ENCODE measurements around the gene PLD6. TPM values are rescaled to one million over a fixed set of nuclear protein-coding genes. Genes with fewer than 3 reads are reported as not detected.

The PLD6 gene
- total RNA-seq, 4 donors from 2014 or later, result 1.6 to 3.5 TPM; not detected in 2

DNA sequence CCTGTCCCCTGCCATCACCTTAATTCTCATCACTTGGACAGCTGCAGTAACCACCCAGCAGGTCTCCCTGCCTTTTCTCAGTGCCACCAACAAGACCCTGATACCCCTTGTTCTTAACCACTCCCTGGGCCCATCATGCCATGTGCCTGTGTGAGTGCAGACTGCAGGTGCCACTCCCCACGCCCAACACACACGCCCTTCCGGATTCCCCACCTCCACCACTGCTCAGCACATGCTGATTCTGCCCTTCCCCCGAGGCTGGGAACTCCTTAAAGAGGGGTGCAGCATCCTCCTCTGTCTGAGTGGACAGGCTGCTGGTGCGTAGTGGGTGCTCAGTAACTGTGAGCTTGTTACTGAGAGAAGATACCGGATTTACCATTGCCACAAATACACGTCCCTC, 52.4 kb downstream of the PLD6 start:
- H3K4me3 ChIP-seq, result no peak overlapping the region
- H3K27ac ChIP-seq, result no peak overlapping the region
- no peak for TF ChIP-seq POLR2A (IDR thresholded peaks at IDR 0.05)
- no peak for TF ChIP-seq CTCF (IDR thresholded peaks at IDR 0.05)
- peaks cover 0 to 87% (median 0%) of the 10 kb centered on the region in 3 donors for H3K36me3 ChIP-seq
- H3K4me1 ChIP-seq, result no peaks in the 10 kb centered on the region
- no peaks in the 10 kb centered on the region for H3K9me3 ChIP-seq
- DNase-seq, result no peak
- H3K27me3 ChIP-seq, result no peaks in the 10 kb centered on the region

GRCh38 chr17:17153071-17153470, 53.1 kb downstream of the PLD6 start:
- no peak for DNase-seq
- TF ChIP-seq POLR2A (IDR thresholded peaks at IDR 0.05) (no peak), CTCF (IDR thresholded peaks at IDR 0.05) (no peak)
- Histone ChIP-seq H3K9me3 (no peaks in the 10 kb centered on the region), H3K4me1 (no peaks in the 10 kb centered on the region), H3K4me3 (no peak overlapping the region), H3K36me3 (peaks cover 0 to 87% (median 0%) of the 10 kb centered on the region in 3 donors), H3K27me3 (no peaks in the 10 kb centered on the region), H3K27ac (no peak overlapping the region)

DNA sequence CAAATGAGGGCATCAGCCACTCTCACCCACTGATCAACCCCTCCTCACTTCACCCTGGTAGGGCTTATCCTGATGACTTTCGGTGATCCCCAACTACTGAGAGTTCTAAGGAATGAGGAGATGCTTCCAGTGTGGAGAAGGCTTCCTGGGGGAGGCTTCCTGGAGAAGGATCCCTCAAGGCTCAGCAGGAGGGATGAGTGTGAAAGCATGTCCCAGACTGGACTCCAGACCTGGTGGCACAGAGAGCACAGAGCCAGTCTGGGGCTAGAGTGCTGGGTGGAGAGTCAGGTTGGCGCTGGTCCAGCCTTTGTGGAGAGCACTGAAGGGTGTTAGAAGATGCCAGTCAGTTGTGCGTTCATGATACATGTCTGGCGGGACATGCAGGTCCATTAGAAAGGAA, 53.7 kb downstream of the PLD6 start:
- Histone ChIP-seq H3K27ac (no peak overlapping the region), H3K9me3 (no peaks in the 10 kb centered on the region), H3K36me3 (peaks cover 0 to 87% (median 0%) of the 10 kb centered on the region in 3 donors), H3K4me3 (no peak overlapping the region), H3K27me3 (no peaks in the 10 kb centered on the region), H3K4me1 (no peaks in the 10 kb centered on the region)
- no peak for TF ChIP-seq POLR2A (IDR thresholded peaks at IDR 0.05)
- TF ChIP-seq CTCF (IDR thresholded peaks at IDR 0.05), result no peak
- no peak for DNase-seq

DNA sequence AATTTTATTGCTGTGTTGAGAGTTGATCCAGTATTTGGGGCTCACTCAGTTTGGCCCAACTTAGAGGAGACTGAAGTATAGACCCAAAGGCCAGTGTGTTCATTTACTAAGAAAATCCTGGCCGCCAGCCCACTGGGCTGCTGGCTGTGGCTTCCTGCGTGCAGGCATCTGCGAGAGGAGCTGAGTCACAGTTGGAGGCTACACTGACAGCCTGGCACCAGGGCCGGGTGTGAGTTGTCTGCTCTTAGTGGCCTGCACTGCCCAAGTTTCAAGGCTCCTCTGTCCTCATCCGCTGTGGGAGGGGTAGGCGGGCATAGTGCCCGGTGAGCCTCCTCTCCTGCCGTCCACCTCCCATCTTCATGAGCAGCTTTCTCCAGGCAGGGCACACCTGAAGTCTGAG, 54.2 kb downstream of the PLD6 start:
- Histone ChIP-seq H3K27me3 (no peaks in the 10 kb centered on the region), H3K4me3 (no peak overlapping the region), H3K4me1 (no peaks in the 10 kb centered on the region), H3K9me3 (no peaks in the 10 kb centered on the region), H3K36me3 (peaks cover 0 to 87% (median 0%) of the 10 kb centered on the region in 3 donors), H3K27ac (no peak overlapping the region)
- TF ChIP-seq POLR2A (IDR thresholded peaks at IDR 0.05), result no peak
- TF ChIP-seq CTCF (IDR thresholded peaks at IDR 0.05), result no peak
- peak in 2 of 3 donors; percentile 39 to 60 for DNase-seq

DNA sequence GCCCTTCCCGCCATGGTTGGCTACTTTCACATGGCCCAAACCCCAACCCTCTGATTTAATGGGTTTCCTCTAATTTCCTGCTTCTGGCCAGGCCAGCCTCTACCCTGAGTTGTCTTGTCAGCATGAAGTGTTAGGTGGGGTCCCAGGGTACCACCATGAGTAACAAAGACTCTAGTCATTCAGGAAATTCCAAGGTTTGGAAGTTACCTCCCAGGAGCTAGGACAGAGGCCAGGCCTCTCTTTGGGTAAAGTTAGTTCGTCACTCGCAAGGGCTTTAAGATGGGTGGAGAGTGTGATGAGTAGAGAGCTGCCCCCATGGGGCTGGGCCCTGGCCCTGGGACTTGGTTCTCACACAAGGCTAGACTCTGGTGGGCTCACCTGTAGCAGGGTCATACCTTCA, 54.6 kb downstream of the PLD6 start:
- Histone ChIP-seq H3K27ac (no peak overlapping the region), H3K4me3 (no peak overlapping the region), H3K27me3 (no peaks in the 10 kb centered on the region), H3K36me3 (peaks cover 0 to 87% (median 0%) of the 10 kb centered on the region in 3 donors), H3K9me3 (no peaks in the 10 kb centered on the region), H3K4me1 (no peaks in the 10 kb centered on the region)
- TF ChIP-seq POLR2A (IDR thresholded peaks at IDR 0.05), result no peak
- TF ChIP-seq CTCF (IDR thresholded peaks at IDR 0.05), result no peak
- no peak for DNase-seq

GRCh38 chr17:17151055-17151454, 55.1 kb downstream of the PLD6 start:
- no peaks in the 10 kb centered on the region for H3K27me3 ChIP-seq
- no peaks in the 10 kb centered on the region for H3K4me1 ChIP-seq
- no peaks in the 10 kb centered on the region for H3K9me3 ChIP-seq
- peaks cover 0 to 87% (median 0%) of the 10 kb centered on the region in 3 donors for H3K36me3 ChIP-seq
- DNase-seq, result no peak
- H3K27ac ChIP-seq, result no peak overlapping the region
- TF ChIP-seq POLR2A (IDR thresholded peaks at IDR 0.05) (no peak), CTCF (IDR thresholded peaks at IDR 0.05) (no peak)
- no peak overlapping the region for H3K4me3 ChIP-seq

All from Peyer's patch (tissue), 4 donors.